Hepatocyte (in vitro differentiated cells): ENCODE measurements around the gene VIPR2. TPM values are rescaled to one million over a fixed set of nuclear protein-coding genes. Genes with fewer than 3 reads are reported as not detected.
A peak's percentile ranks its signal among the peaks of the same experiment; 100 is the strongest.

Source experiments
- DNase-seq: peaks from one replicate; pipeline ENCODE4 v3.0.0-alpha.2; 2016; ENCODE audit warnings: low spot score
- H2AFZ ChIP-seq: fragments of 200-600 bp; sonication (generic); 2 replicates; pipeline ENCODE4 v1.6.0; 2016; ENCODE audit warnings: antibody characterized with exemption, mild to moderate bottlenecking
- H3K27ac ChIP-seq: fragments of 200-600 bp; sonication (generic); 2 replicates; pipeline ENCODE4 v1.5.1; 2016; ENCODE audit warnings: mild to moderate bottlenecking
- H3K27me3 ChIP-seq: fragments of 200-600 bp; sonication (generic); 2 replicates; pipeline ENCODE4 v1.6.1; 2016
- H3K36me3 ChIP-seq: fragments of 200-600 bp; sonication (generic); replicated peaks from 2 replicates; pipeline ENCODE4 v1.5.1; 2016; ENCODE audit warnings: low read depth; ENCODE audit not compliant: insufficient read depth
- H3K4me1 ChIP-seq: fragments of 200-600 bp; sonication (generic); 2 replicates; pipeline ENCODE4 v1.5.1; 2016; ENCODE audit warnings: mild to moderate bottlenecking, moderate library complexity; ENCODE audit not compliant: insufficient read depth
- H3K4me2 ChIP-seq: fragments of 200-600 bp; sonication (generic); 2 replicates; pipeline ENCODE4 v1.6.0; 2016
- H3K4me3 ChIP-seq: fragments of 200-600 bp; sonication (generic); 2 replicates; pipeline ENCODE4 v1.5.1; 2016; ENCODE audit warnings: mild to moderate bottlenecking
- H3K79me2 ChIP-seq: fragments of 200-600 bp; sonication (generic); 2 replicates; pipeline ENCODE4 v1.6.0; 2017; ENCODE audit warnings: mild to moderate bottlenecking
- H3K9me2 ChIP-seq: fragments of 200-600 bp; sonication (generic); replicated peaks from 2 replicates; pipeline ENCODE4 v1.6.0; 2017; ENCODE audit warnings: mild to moderate bottlenecking; ENCODE audit not compliant: insufficient read depth
- H3K9me3 ChIP-seq: fragments of 200-600 bp; sonication (generic); 2 replicates; pipeline ENCODE4 v1.5.1; 2016; ENCODE audit warnings: low read depth, mild to moderate bottlenecking
- H4K20me1 ChIP-seq: fragments of 200-600 bp; sonication (generic); 2 replicates; pipeline ENCODE4 v1.6.0; 2016; ENCODE audit warnings: mild to moderate bottlenecking; ENCODE audit not compliant: insufficient read depth, poor library complexity, severe bottlenecking
- CTCF ChIP-seq: fragments of 200-600 bp; sonication (generic); IDR thresholded peaks from 2 replicates; pipeline ENCODE4 v1.5.1; 2016; ENCODE audit warnings: antibody characterized with exemption, mild to moderate bottlenecking; ENCODE audit not compliant: poor library complexity
- EZH2 ChIP-seq: fragments of 200-600 bp; sonication (generic); IDR thresholded peaks from 2 replicates; pipeline ENCODE4 v1.6.1; 2016; ENCODE audit warnings: antibody characterized with exemption, mild to moderate bottlenecking, borderline replicate concordance
- EZH2phosphoT487 ChIP-seq: fragments of 200-600 bp; sonication (generic); IDR thresholded peaks from one replicate; pipeline ENCODE4 v1.6.1; 2018; ENCODE audit warnings: antibody characterized with exemption, mild to moderate bottlenecking, low read depth, moderate library complexity; ENCODE audit not compliant: unreplicated experiment, severe bottlenecking
- WGBS: methylation state at CpG from one replicate; pipeline ENCODE4 v1.1.6; 2016; ENCODE audit warnings: low lambda C conversion rate; ENCODE audit errors: missing lambda C conversion rate; 5-methylcytosine and 5-hydroxymethylcytosine counted together
- polyA plus RNA-seq: library from polyadenylated mRNA; unstranded; fragments of >200 nt; fragmentation: Nextera tagmentation; extraction: Ambion mirVana; gene quantifications from 2 replicates; pipeline ENCODE4 v1.2.1, GENCODE V29; 2016
- total RNA-seq: library from RNA; depleted of rRNA; stranded (reverse); fragments of >200 nt; gene quantifications from 2 replicates; pipeline ENCODE4 v1.2.3, GENCODE V29; 2014

Gene VIPR2
- total and polyA plus RNA-seq, 2 experiments from 2014 or later: 2.7 to 3.4 TPM

GRCh38 chr7:158996214-158997109 is 148.2 kb downstream of the VIPR2 start:
- Histone ChIP-seq H3K4me2 (peak overlapping the region; percentile 37), H3K36me3 (no peaks in the 10 kb centered on the region), H4K20me1 (no peaks in the 10 kb centered on the region), H3K27me3 (peaks cover 34% of the 10 kb centered on the region), H3K9me2 (no peaks in the 10 kb centered on the region), H3K27ac (no peak overlapping the region), H3K79me2 (no peaks in the 10 kb centered on the region), H3K4me1 (no peaks in the 10 kb centered on the region), H3K9me3 (no peaks in the 10 kb centered on the region), H2AFZ (no peak overlapping the region), H3K4me3 (no peak overlapping the region)
- WGBS: 80% methylated on average over 34 of the region's 47 CpGs
- no peak for DNase-seq
- TF ChIP-seq EZH2 (no peak), CTCF (no peak), EZH2phosphoT487 (no peak)

GRCh38 chr7:158995514-158995913 is 149.2 kb downstream of the VIPR2 start:
- WGBS: 96% methylated on average over 17 of the region's 17 CpGs
- Histone ChIP-seq H3K27ac (no peak overlapping the region), H2AFZ (no peak overlapping the region), H3K27me3 (peaks cover 39% of the 10 kb centered on the region), H4K20me1 (no peaks in the 10 kb centered on the region), H3K36me3 (no peaks in the 10 kb centered on the region), H3K4me2 (no peak overlapping the region), H3K4me1 (no peaks in the 10 kb centered on the region), H3K4me3 (no peak overlapping the region), H3K79me2 (no peaks in the 10 kb centered on the region), H3K9me3 (no peaks in the 10 kb centered on the region), H3K9me2 (no peaks in the 10 kb centered on the region)
- TF ChIP-seq EZH2phosphoT487 (no peak), CTCF (no peak), EZH2 (no peak)
- DNase-seq: no peak

- Histone ChIP-seq H3K27ac (no peak overlapping the region), H3K9me2 (no peaks in the 10 kb centered on the region), H3K4me1 (no peaks in the 10 kb centered on the region), H4K20me1 (no peaks in the 10 kb centered on the region), H3K4me3 (no peak overlapping the region), H3K9me3 (no peaks in the 10 kb centered on the region), H3K27me3 (peaks cover 39% of the 10 kb centered on the region), H3K79me2 (no peaks in the 10 kb centered on the region), H3K4me2 (no peak overlapping the region), H2AFZ (no peak overlapping the region), H3K36me3 (no peaks in the 10 kb centered on the region)
- 92% methylated on average over 6 of the region's 6 CpGs for WGBS
- no peak for DNase-seq
- TF ChIP-seq EZH2phosphoT487 (no peak), EZH2 (no peak)
Measured at GRCh38 chr7:158994687-158995086, 150.0 kb downstream of the VIPR2 start.

GRCh38 chr7:158993591-158993990 is 151.1 kb downstream of the VIPR2 start:
- Histone ChIP-seq H2AFZ (no peak overlapping the region), H3K27ac (no peak overlapping the region), H3K4me2 (no peak overlapping the region), H3K4me1 (no peaks in the 10 kb centered on the region), H4K20me1 (no peaks in the 10 kb centered on the region), H3K4me3 (no peak overlapping the region), H3K9me3 (no peaks in the 10 kb centered on the region), H3K36me3 (no peaks in the 10 kb centered on the region), H3K79me2 (no peaks in the 10 kb centered on the region), H3K27me3 (peaks cover 39% of the 10 kb centered on the region), H3K9me2 (no peaks in the 10 kb centered on the region)
- DNase-seq: no peak
- no peak for TF ChIP-seq CTCF
- 90% methylated on average over 12 of the region's 12 CpGs for WGBS
